NCI-H146 (cell line): ENCODE results near the gene CLDN22.
"Not testable (repeated sequence)": the region's sequence is repeated elsewhere in the genome, so short reads cannot be mapped to it uniquely, and the experiment has no call there.

Experiments
- DNase-seq: peaks from one replicate; lab custom pipeline; 2025; lab: John Stamatoyannopoulos, UW

Gene CLDN22

GRCh38 chr4:183347146-183347545, 27.1 kb upstream of the CLDN22 start:
- DNase-seq: no peak

- DNase-seq: no peak
Observed at GRCh38 chr4:183345261-183345660, 25.2 kb upstream of the CLDN22 start.

- no peak for DNase-seq
Observed at GRCh38 chr4:183344523-183345255, 24.6 kb upstream of the CLDN22 start.

GRCh38 chr4:183343730-183344129, 23.7 kb upstream of the CLDN22 start:
- no peak for DNase-seq

GRCh38 chr4:183342541-183343533, 22.8 kb upstream of the CLDN22 start:
- peak; percentile 59 for DNase-seq

- DNase-seq: no peak
Observed at GRCh38 chr4:183337833-183338232, 17.8 kb upstream of the CLDN22 start.

GRCh38 chr4:183337349-183337748, 17.3 kb upstream of the CLDN22 start:
- no peak for DNase-seq

- DNase-seq: no peak
Observed at GRCh38 chr4:183335369-183335940, 15.4 kb upstream of the CLDN22 start.

- DNase-seq: no peak
Observed at GRCh38 chr4:183333983-183334382, 13.9 kb upstream of the CLDN22 start.

GRCh38 chr4:183333202-183333601, 13.1 kb upstream of the CLDN22 start:
- no peak for DNase-seq

GRCh38 chr4:183332447-183332846, 12.4 kb upstream of the CLDN22 start:
- no peak for DNase-seq

GRCh38 chr4:183330841-183331240, 10.8 kb upstream of the CLDN22 start:
- DNase-seq: no peak

GRCh38 chr4:183329954-183330742, 10.1 kb upstream of the CLDN22 start:
- no peak for DNase-seq

GRCh38 chr4:183329244-183329643, 9.2 kb upstream of the CLDN22 start:
- no peak for DNase-seq

GRCh38 chr4:183328832-183329231, 8.8 kb upstream of the CLDN22 start:
- DNase-seq: no peak

- no peak for DNase-seq
Observed at GRCh38 chr4:183327827-183328226, 7.8 kb upstream of the CLDN22 start.

GRCh38 chr4:183326853-183327252, 6.8 kb upstream of the CLDN22 start:
- DNase-seq: peak; percentile 29

GRCh38 chr4:183326387-183326786, 6.3 kb upstream of the CLDN22 start:
- DNase-seq: not testable (repeated sequence)

GRCh38 chr4:183324619-183325018, 4.5 kb upstream of the CLDN22 start:
- no peak for DNase-seq

GRCh38 chr4:183324056-183324455, 4.0 kb upstream of the CLDN22 start:
- not testable (repeated sequence) for DNase-seq

- no peak for DNase-seq
Observed at GRCh38 chr4:183323295-183323694, 3.2 kb upstream of the CLDN22 start.

- DNase-seq: no peak
Observed at GRCh38 chr4:183322326-183322725, 2.2 kb upstream of the CLDN22 start, which contains the start of gene CLDN24. Gene CLDN24 (minus strand): TSS chr4:183322426. CDS start chr4:183322426, 0 bp downstream.
